Skeletal muscle tissue (tissue), 4 donors: ENCODE results near the gene PTPN4. TPM values are rescaled to one million over a fixed set of nuclear protein-coding genes. Genes with fewer than 3 reads are reported as not detected.
A peak's percentile ranks its signal among the peaks of the same experiment; 100 is the strongest.

Experiments used
- H3K27ac ChIP-seq: one replicate; pipeline ENCODE4 v1.7.0; 2013; ENCODE audit warnings: mild to moderate bottlenecking, low read depth, low read length, inconsistent platforms
- H3K27me3 ChIP-seq, 3 donors: one replicate each; pipeline ENCODE4 v1.7.0; 2013; ENCODE audit warnings: low read length in 3 of 3; ENCODE audit not compliant: control insufficient read depth in 3 of 3, insufficient read depth in 3 of 3
- H3K36me3 ChIP-seq, 3 donors: one replicate each; pipeline ENCODE4 v1.7.0; 2013; ENCODE audit warnings: low read length in 3 of 3; ENCODE audit not compliant: control insufficient read depth in 3 of 3, insufficient read depth in 3 of 3
- H3K4me1 ChIP-seq, 3 donors: one replicate each; pipeline ENCODE4 v1.7.0; 2013; ENCODE audit warnings: low read length in 3 of 3, mild to moderate bottlenecking in 3 of 3; ENCODE audit not compliant: control insufficient read depth in 3 of 3, insufficient read depth in 3 of 3
- H3K4me3 ChIP-seq, 3 donors: one replicate each; pipeline ENCODE4 v1.7.0; 2013; ENCODE audit warnings: low read length in 3 of 3
- H3K9ac ChIP-seq, 3 donors: one replicate each; pipeline ENCODE4 v1.7.0; 2013; ENCODE audit warnings: low read length in 3 of 3, mild to moderate bottlenecking in 3 of 3, moderate library complexity in 2 of 3, low read depth in 1 of 3
- H3K9me3 ChIP-seq, 3 donors: one replicate each; pipeline ENCODE4 v1.7.0; 2013; ENCODE audit warnings: low read length in 3 of 3; ENCODE audit not compliant: control insufficient read depth in 3 of 3
- total RNA-seq: library from RNA; depleted of rRNA; stranded (reverse); fragments of >200 nt; gene quantifications from one replicate; pipeline ENCODE4 v1.2.3, GENCODE V29; 2014
- donor health status: Osteomylitis.

Gene PTPN4
- total RNA-seq, 1 donor from 2014 or later, result 37.1 TPM

- no peaks in the 10 kb centered on the region for H3K36me3 ChIP-seq
- no peaks in the 10 kb centered on the region for H3K9me3 ChIP-seq
- H3K4me1 ChIP-seq, result peaks cover 9 to 36% (median 20%) of the 10 kb centered on the region in 3 donors
- H3K27me3 ChIP-seq, result no peaks in the 10 kb centered on the region
- peak overlapping the region; percentile 86 to 90 (median 90) for H3K4me3 ChIP-seq
- H3K9ac ChIP-seq, result peak overlapping the region; percentile 91 to 96 (median 93)
- H3K27ac ChIP-seq, result peak overlapping the region; percentile 88
Observed at GRCh38 chr2:119760237-119760955, 674 bp downstream of the PTPN4 start.

- H3K4me3 ChIP-seq, result peak overlapping the region; percentile 86 to 90 (median 90)
- peak overlapping the region; percentile 88 for H3K27ac ChIP-seq
- H3K9me3 ChIP-seq, result no peaks in the 10 kb centered on the region
- H3K27me3 ChIP-seq, result no peaks in the 10 kb centered on the region
- peak overlapping the region; percentile 91 to 96 (median 93) for H3K9ac ChIP-seq
- H3K4me1 ChIP-seq, result peaks cover 9 to 36% (median 20%) of the 10 kb centered on the region in 3 donors
- H3K36me3 ChIP-seq, result no peaks in the 10 kb centered on the region
Observed at GRCh38 chr2:119760956-119761275, 1.2 kb downstream of the PTPN4 start.

GRCh38 chr2:119764832-119765231 lies 5.1 kb downstream of the PTPN4 start:
- H3K9ac ChIP-seq, result no peak overlapping the region
- H3K4me1 ChIP-seq, result peaks cover 15 to 28% (median 22%) of the 10 kb centered on the region in 3 donors

GRCh38 chr2:119765433-119766002 lies 5.8 kb downstream of the PTPN4 start:
- H3K27ac ChIP-seq, result no peak overlapping the region
- H3K9me3 ChIP-seq, result no peaks in the 10 kb centered on the region
- H3K4me1 ChIP-seq, result peaks cover 15 to 28% (median 22%) of the 10 kb centered on the region in 3 donors
- H3K27me3 ChIP-seq, result no peaks in the 10 kb centered on the region
- H3K36me3 ChIP-seq, result no peaks in the 10 kb centered on the region
- no peak overlapping the region for H3K4me3 ChIP-seq
- H3K9ac ChIP-seq, result no peak overlapping the region

More at GRCh38 chr2:119764832-119765231, 5.1 kb downstream of the PTPN4 start:
- H3K4me3 ChIP-seq, result no peak overlapping the region
- no peaks in the 10 kb centered on the region for H3K9me3 ChIP-seq
- no peaks in the 10 kb centered on the region for H3K27me3 ChIP-seq
- no peaks in the 10 kb centered on the region for H3K36me3 ChIP-seq
- no peak overlapping the region for H3K27ac ChIP-seq

GRCh38 chr2:119766944-119767343 lies 7.2 kb downstream of the PTPN4 start:
- Histone ChIP-seq H3K9me3 (no peaks in the 10 kb centered on the region), H3K36me3 (no peaks in the 10 kb centered on the region), H3K4me3 (no peak overlapping the region), H3K27ac (no peak overlapping the region), H3K4me1 (peaks cover 12 to 22% (median 20%) of the 10 kb centered on the region in 3 donors), H3K27me3 (no peaks in the 10 kb centered on the region), H3K9ac (no peak overlapping the region)

- Histone ChIP-seq H3K36me3 (no peaks in the 10 kb centered on the region), H3K4me1 (peaks cover 3 to 22% (median 8%) of the 10 kb centered on the region in 3 donors), H3K27me3 (no peaks in the 10 kb centered on the region), H3K27ac (no peak overlapping the region), H3K4me3 (no peak overlapping the region), H3K9ac (no peak overlapping the region), H3K9me3 (no peaks in the 10 kb centered on the region)
Observed at GRCh38 chr2:119768742-119769141, 9.0 kb downstream of the PTPN4 start.

GRCh38 chr2:119769645-119770044 lies 9.9 kb downstream of the PTPN4 start:
- no peaks in the 10 kb centered on the region for H3K27me3 ChIP-seq
- H3K27ac ChIP-seq, result no peak overlapping the region
- H3K9me3 ChIP-seq, result no peaks in the 10 kb centered on the region
- no peak overlapping the region for H3K4me3 ChIP-seq
- H3K4me1 ChIP-seq, result peaks cover 3 to 22% (median 6%) of the 10 kb centered on the region in 3 donors
- no peaks in the 10 kb centered on the region for H3K36me3 ChIP-seq
- no peak overlapping the region for H3K9ac ChIP-seq

- H3K9me3 ChIP-seq, result no peaks in the 10 kb centered on the region
- no peaks in the 10 kb centered on the region for H3K36me3 ChIP-seq
- H3K27ac ChIP-seq, result no peak overlapping the region
- H3K4me1 ChIP-seq, result peaks cover 3 to 18% (median 3%) of the 10 kb centered on the region in 3 donors
- no peaks in the 10 kb centered on the region for H3K27me3 ChIP-seq
- H3K4me3 ChIP-seq, result no peak overlapping the region
- H3K9ac ChIP-seq, result no peak overlapping the region
Observed at GRCh38 chr2:119771331-119771730, 11.6 kb downstream of the PTPN4 start.

GRCh38 chr2:119772128-119772527 lies 12.4 kb downstream of the PTPN4 start:
- Histone ChIP-seq H3K4me1 (peaks cover 0 to 12% (median 0%) of the 10 kb centered on the region in 3 donors), H3K27me3 (no peaks in the 10 kb centered on the region), H3K9me3 (no peaks in the 10 kb centered on the region), H3K27ac (no peak overlapping the region), H3K4me3 (no peak overlapping the region), H3K36me3 (no peaks in the 10 kb centered on the region), H3K9ac (no peak overlapping the region)

GRCh38 chr2:119772767-119773166 lies 13.0 kb downstream of the PTPN4 start:
- Histone ChIP-seq H3K4me3 (no peak overlapping the region), H3K4me1 (peaks cover 0 to 8% (median 0%) of the 10 kb centered on the region in 3 donors), H3K27me3 (no peaks in the 10 kb centered on the region), H3K9me3 (no peaks in the 10 kb centered on the region), H3K9ac (no peak overlapping the region), H3K27ac (no peak overlapping the region), H3K36me3 (no peaks in the 10 kb centered on the region)
